Measurements from ENCODE around the gene NUP214.
"Not testable (repeated sequence)": the region's sequence is repeated elsewhere in the genome, so short reads cannot be mapped to it uniquely, and the experiment has no call there.

Gene NUP214

DNA sequence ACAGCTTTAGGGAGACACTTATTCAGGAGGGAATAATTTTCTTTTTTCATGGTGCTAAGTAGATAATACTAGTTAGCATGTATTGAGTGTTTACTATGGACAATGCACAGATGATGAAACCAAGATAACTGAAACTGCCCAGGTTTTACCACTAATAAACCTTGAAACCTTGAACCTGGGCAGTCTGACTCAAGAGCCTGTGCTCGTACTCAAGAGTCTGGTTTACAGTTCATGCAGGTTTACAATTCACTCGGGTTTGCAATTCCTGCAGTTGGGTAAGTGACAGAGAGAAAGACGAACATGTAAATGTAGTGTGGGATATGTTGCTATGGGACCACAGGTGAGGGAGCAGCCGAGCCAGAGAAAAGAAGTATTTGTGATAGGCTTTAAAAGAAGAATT is 28.2 kb downstream of the NUP214 start:
- H3K9me3 ChIP-seq (ENCODE audit: control insufficient read depth, insufficient read depth, low read depth, low read length), result no peaks in the 10 kb centered on the region
- H3K27ac ChIP-seq (ENCODE audit: extremely low read depth, low read depth, low read length), result no peak overlapping the region
- peaks cover 3 to 67% of the 10 kb centered on the region in 2 experiments; a peak in 2 of 3 replicates for H3K36me3 ChIP-seq (ENCODE audit: control insufficient read depth in 2 of 2, insufficient read depth in 1 of 2, low read length in 2 of 2)
- ChIA-PET POLR2A (no interaction called here), CTCF (interaction anchor here (0.9 to 1.8 kb wide), 2 partner anchors 182 to 183 kb away, joined by 5 to 7 read pairs; no protein-coding TSS in a partner anchor)
- no peaks in the 10 kb centered on the region for H3K4me1 ChIP-seq (ENCODE audit: control insufficient read depth, insufficient read depth, low read length)
- TF ChIP-seq SP7 (tag by site-specific recombination; IDR thresholded peaks at IDR 0.05) (no peak), ZNF239 (tag by site-specific recombination; IDR thresholded peaks at IDR 0.05) (no peak), ZBTB20 (tag by site-specific recombination; IDR thresholded peaks at IDR 0.05) (no peak), ZNF292 (tag by site-specific recombination; IDR thresholded peaks at IDR 0.05; ENCODE audit: borderline replicate concordance, low read depth) (no peak), ZNF629 (tag by site-specific recombination; IDR thresholded peaks at IDR 0.05) (no peak)
- TF ChIP-seq, protein P1, sequence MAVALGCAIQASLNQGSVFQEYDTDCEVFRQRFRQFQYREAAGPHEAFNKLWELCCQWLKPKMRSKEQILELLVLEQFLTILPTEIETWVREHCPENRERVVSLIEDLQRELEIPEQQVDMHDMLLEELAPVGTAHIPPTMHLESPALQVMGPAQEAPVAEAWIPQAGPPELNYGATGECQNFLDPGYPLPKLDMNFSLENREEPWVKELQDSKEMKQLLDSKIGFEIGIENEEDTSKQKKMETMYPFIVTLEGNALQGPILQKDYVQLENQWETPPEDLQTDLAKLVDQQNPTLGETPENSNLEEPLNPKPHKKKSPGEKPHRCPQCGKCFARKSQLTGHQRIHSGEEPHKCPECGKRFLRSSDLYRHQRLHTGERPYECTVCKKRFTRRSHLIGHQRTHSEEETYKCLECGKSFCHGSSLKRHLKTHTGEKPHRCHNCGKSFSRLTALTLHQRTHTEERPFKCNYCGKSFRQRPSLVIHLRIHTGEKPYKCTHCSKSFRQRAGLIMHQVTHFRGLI (tag by site-specific recombination; IDR thresholded peaks at IDR 0.05), result no peak
- TF ChIP-seq, protein P2, sequence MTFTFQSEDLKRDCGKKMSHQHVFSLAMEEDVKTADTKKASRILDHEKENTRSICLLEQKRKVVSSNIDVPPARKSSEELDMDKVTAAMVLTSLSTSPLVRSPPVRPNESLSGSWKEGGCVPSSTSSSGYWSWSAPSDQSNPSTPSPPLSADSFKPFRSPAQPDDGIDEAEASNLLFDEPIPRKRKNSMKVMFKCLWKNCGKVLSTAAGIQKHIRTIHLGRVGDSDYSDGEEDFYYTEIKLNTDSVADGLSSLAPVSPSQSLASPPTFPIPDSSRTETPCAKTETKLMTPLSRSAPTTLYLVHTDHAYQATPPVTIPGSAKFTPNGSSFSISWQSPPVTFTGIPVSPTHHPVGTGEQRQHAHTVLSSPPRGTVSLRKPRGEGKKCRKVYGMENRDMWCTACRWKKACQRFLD (tag by site-specific recombination; IDR thresholded peaks at IDR 0.05), result no peak
- H3K4me3 ChIP-seq (ENCODE audit: low read depth, low read length), result no peak overlapping the region

DNA sequence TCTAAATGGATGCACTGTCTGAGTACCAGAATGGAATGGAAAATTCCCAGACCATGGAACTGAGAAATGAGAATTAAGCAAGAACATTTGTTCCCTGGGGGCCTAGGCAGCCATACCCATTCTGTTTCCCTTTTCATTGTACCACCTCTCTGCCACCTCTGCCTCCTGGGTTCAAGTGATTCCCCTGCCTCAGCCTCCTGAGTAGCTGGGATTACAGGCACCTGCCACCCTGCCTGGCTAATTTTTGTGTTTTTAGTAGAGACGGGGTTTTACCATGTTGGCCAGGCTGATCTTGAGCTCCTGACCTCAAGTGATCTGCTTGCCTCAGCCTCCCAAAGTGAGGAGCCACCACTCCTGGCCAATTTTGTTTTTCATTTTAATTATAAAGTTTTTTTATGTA is 33.3 kb downstream of the NUP214 start:
- H3K27ac ChIP-seq (ENCODE audit: extremely low read depth, low read depth, low read length); H3K4me3 ChIP-seq (ENCODE audit: low read depth, low read length); POLR2A ChIA-PET; CTCF ChIA-PET; H3K4me1 ChIP-seq (ENCODE audit: control insufficient read depth, insufficient read depth, low read length); H3K9me3 ChIP-seq (ENCODE audit: control insufficient read depth, insufficient read depth, low read depth, low read length): not testable (repeated sequence)
- peaks cover 0 to 62% of the 10 kb centered on the region in 2 experiments; a peak in 2 of 3 replicates for H3K36me3 ChIP-seq (ENCODE audit: control insufficient read depth in 2 of 2, insufficient read depth in 1 of 2, low read length in 2 of 2)

DNA sequence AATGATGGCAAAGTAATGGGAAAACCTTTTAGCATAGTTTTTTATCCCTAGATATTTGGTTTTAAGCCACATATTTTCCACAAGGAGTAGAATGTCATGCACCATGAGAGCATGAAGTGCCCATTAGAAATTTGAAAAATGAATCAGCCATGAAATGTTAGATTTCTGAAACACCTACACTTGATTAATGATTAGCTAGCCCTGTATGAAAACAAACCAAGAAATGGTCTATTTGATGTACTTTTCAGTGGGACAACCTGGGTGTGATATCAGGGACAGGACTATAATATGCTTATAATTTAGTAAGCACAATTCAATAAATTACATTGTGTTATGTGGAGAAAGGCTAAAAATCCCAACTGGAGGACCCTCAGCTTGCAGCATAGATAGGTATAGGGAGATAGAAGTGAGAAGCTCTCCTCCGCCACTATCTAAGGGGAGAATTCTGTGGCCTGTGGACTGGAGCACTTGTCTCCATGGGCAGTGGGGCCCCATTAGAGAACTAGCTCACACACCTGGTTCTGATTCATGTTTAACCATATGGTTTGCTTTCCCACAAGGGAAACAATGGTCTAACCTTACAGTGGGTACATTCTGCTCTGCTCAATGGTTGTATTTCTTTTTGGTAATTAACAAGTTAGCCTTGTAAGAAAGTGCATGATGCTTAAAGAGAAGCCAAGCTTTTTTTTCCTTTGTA is 35.2 kb downstream of the NUP214 start:
- H3K27ac ChIP-seq (ENCODE audit: extremely low read depth, low read depth, low read length), result no peak overlapping the region
- no peaks in the 10 kb centered on the region for H3K9me3 ChIP-seq (ENCODE audit: control insufficient read depth, insufficient read depth, low read depth, low read length)
- POLR2A ChIA-PET, result no interaction called here
- H3K4me1 ChIP-seq (ENCODE audit: control insufficient read depth, insufficient read depth, low read length), result no peaks in the 10 kb centered on the region
- no peak overlapping the region for H3K4me3 ChIP-seq (ENCODE audit: low read depth, low read length)
- CTCF ChIA-PET, result interaction anchor here (0.6 to 1.3 kb wide), 4 partner anchors 17 to 103 kb away, joined by 3 to 8 read pairs (median 3); no protein-coding TSS in a partner anchor
- TF ChIP-seq, protein P3, sequence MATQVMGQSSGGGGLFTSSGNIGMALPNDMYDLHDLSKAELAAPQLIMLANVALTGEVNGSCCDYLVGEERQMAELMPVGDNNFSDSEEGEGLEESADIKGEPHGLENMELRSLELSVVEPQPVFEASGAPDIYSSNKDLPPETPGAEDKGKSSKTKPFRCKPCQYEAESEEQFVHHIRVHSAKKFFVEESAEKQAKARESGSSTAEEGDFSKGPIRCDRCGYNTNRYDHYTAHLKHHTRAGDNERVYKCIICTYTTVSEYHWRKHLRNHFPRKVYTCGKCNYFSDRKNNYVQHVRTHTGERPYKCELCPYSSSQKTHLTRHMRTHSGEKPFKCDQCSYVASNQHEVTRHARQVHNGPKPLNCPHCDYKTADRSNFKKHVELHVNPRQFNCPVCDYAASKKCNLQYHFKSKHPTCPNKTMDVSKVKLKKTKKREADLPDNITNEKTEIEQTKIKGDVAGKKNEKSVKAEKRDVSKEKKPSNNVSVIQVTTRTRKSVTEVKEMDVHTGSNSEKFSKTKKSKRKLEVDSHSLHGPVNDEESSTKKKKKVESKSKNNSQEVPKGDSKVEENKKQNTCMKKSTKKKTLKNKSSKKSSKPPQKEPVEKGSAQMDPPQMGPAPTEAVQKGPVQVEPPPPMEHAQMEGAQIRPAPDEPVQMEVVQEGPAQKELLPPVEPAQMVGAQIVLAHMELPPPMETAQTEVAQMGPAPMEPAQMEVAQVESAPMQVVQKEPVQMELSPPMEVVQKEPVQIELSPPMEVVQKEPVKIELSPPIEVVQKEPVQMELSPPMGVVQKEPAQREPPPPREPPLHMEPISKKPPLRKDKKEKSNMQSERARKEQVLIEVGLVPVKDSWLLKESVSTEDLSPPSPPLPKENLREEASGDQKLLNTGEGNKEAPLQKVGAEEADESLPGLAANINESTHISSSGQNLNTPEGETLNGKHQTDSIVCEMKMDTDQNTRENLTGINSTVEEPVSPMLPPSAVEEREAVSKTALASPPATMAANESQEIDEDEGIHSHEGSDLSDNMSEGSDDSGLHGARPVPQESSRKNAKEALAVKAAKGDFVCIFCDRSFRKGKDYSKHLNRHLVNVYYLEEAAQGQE (tag by site-specific recombination; IDR thresholded peaks at IDR 0.05), result no peak
- TF ChIP-seq ZBTB48 (tag by site-specific recombination; IDR thresholded peaks at IDR 0.05) (no peak), HOXC10 (CRISPR knock-in tag; IDR thresholded peaks at IDR 0.05) (no peak), ZNF677 (tag by site-specific recombination; IDR thresholded peaks at IDR 0.05) (no peak), ZNF335 (tag by site-specific recombination; conservative IDR thresholded peaks at IDR 0.05) (no peak), YY1 (tag by site-specific recombination; IDR thresholded peaks at IDR 0.05) (no peak), WT1 (tag by site-specific recombination; IDR thresholded peaks at IDR 0.05) (no peak)
- TF ChIP-seq, protein P4, sequence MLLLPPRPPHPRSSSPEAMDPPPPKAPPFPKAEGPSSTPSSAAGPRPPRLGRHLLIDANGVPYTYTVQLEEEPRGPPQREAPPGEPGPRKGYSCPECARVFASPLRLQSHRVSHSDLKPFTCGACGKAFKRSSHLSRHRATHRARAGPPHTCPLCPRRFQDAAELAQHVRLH (tag by site-specific recombination; IDR thresholded peaks at IDR 0.05), result no peak
- H3K36me3 ChIP-seq (ENCODE audit: control insufficient read depth in 2 of 2, insufficient read depth in 1 of 2, low read length in 2 of 2), result peaks cover 0 to 60% of the 10 kb centered on the region in 2 experiments; a peak in 2 of 3 replicates
